ENCODE results near the gene MRAS.

Gene MRAS

GRCh38 chr3:138328341-138328740, 20.0 kb upstream of the MRAS start:
- Histone ChIP-seq H3K9me2 (replicated peaks; ENCODE audit: control insufficient read depth, low read length) (no peaks in the 10 kb centered on the region), H3K27me3 (ENCODE audit: control insufficient read depth, low read length) (peaks cover 7% of the 10 kb centered on the region), H3K36me3 (ENCODE audit: control insufficient read depth, low read length) (no peaks in the 10 kb centered on the region), H3F3A (ENCODE audit: control insufficient read depth, insufficient read depth) (peaks cover 7% of the 10 kb centered on the region; the same call in 1 of the 2 replicates), H3K79me2 (ENCODE audit: control insufficient read depth, low read length) (no peaks in the 10 kb centered on the region), H3K27ac (ENCODE audit: low read depth, low read length) (no peak overlapping the region), H4K20me1 (ENCODE audit: control insufficient read depth, insufficient read depth, low read depth, low read length) (no peaks in the 10 kb centered on the region), H3K4me3 (ENCODE audit: low read length) (peak overlapping the region; percentile 72), H3K4me2 (ENCODE audit: low read length) (peak overlapping the region; percentile 76), H3K4me1 (ENCODE audit: control insufficient read depth, low read length) (peaks cover 15% of the 10 kb centered on the region), H3K9me3 (ENCODE audit: control insufficient read depth, insufficient read depth, low read length) (no peaks in the 10 kb centered on the region)
- peak; percentile 57 for TF ChIP-seq CTCF (IDR thresholded peaks at IDR 0.05; ENCODE audit: low read depth, low read length, poor library complexity, severe bottlenecking)
- no peak for TF ChIP-seq EZH2phosphoT487 (IDR thresholded peaks at IDR 0.05; ENCODE audit: borderline replicate concordance, low read length)

- H3F3A ChIP-seq (ENCODE audit: control insufficient read depth, insufficient read depth), result peaks cover 7% of the 10 kb centered on the region; the same call in 1 of the 2 replicates
- peaks cover 11% of the 10 kb centered on the region for H3K27me3 ChIP-seq (ENCODE audit: control insufficient read depth, low read length)
- TF ChIP-seq CTCF (IDR thresholded peaks at IDR 0.05; ENCODE audit: low read depth, low read length, poor library complexity, severe bottlenecking) (peak; percentile 83), EZH2phosphoT487 (IDR thresholded peaks at IDR 0.05; ENCODE audit: borderline replicate concordance, low read length) (no peak)
- no peak within 1 kb of the TSS for H3K27ac ChIP-seq (ENCODE audit: low read depth, low read length)
- H3K79me2 ChIP-seq (ENCODE audit: control insufficient read depth, low read length), result no peaks in the 10 kb centered on the region
- no peaks in the 10 kb centered on the region for H3K36me3 ChIP-seq (ENCODE audit: control insufficient read depth, low read length)
- H4K20me1 ChIP-seq (ENCODE audit: control insufficient read depth, insufficient read depth, low read depth, low read length), result no peaks in the 10 kb centered on the region
- no peaks in the 10 kb centered on the region for H3K9me3 ChIP-seq (ENCODE audit: control insufficient read depth, insufficient read depth, low read length)
- H3K4me3 ChIP-seq (ENCODE audit: low read length), result peak within 1 kb of the TSS; percentile 72
- H3K9me2 ChIP-seq (replicated peaks; ENCODE audit: control insufficient read depth, low read length), result no peaks in the 10 kb centered on the region
- peaks cover 15% of the 10 kb centered on the region for H3K4me1 ChIP-seq (ENCODE audit: control insufficient read depth, low read length)
- H3K4me2 ChIP-seq (ENCODE audit: low read length), result peak within 1 kb of the TSS; percentile 76
Observed at GRCh38 chr3:138329127-138329983, 19.0 kb upstream of the MRAS start, which contains the start of gene NME9. Gene NME9 (minus strand): TSS chr3:138329851. CDS start chr3:138329335, 516 bp downstream.

DNA sequence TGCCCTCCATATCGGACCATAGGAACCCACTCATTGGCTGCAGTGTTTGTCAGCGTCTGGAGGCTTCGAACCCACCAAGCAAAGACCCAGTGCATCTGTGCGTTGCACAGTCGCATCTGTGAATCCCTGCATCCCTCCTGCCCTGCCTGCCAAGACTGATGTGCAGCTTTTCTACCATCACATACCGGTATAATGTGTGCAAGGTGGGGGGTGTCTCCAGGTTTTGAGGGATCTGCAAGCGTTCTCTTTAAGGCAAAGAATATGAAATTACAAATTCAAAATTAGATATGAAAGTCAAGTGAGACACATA, 18.4 kb upstream of the MRAS start:
- H3K79me2 ChIP-seq (ENCODE audit: control insufficient read depth, low read length), result no peaks in the 10 kb centered on the region
- peaks cover 17% of the 10 kb centered on the region for H3K27me3 ChIP-seq (ENCODE audit: control insufficient read depth, low read length)
- TF ChIP-seq CTCF (IDR thresholded peaks at IDR 0.05; ENCODE audit: low read depth, low read length, poor library complexity, severe bottlenecking) (no peak), EZH2phosphoT487 (IDR thresholded peaks at IDR 0.05; ENCODE audit: borderline replicate concordance, low read length) (no peak)
- no peaks in the 10 kb centered on the region for H4K20me1 ChIP-seq (ENCODE audit: control insufficient read depth, insufficient read depth, low read depth, low read length)
- peaks cover 15% of the 10 kb centered on the region for H3K4me1 ChIP-seq (ENCODE audit: control insufficient read depth, low read length)
- no peaks in the 10 kb centered on the region for H3K36me3 ChIP-seq (ENCODE audit: control insufficient read depth, low read length)
- H3F3A ChIP-seq (ENCODE audit: control insufficient read depth, insufficient read depth), result peaks cover 7% of the 10 kb centered on the region; the same call in 1 of the 2 replicates
- H3K4me2 ChIP-seq (ENCODE audit: low read length), result peak overlapping the region; percentile 76
- no peak overlapping the region for H3K27ac ChIP-seq (ENCODE audit: low read depth, low read length)
- H3K9me2 ChIP-seq (replicated peaks; ENCODE audit: control insufficient read depth, low read length), result no peaks in the 10 kb centered on the region
- H3K4me3 ChIP-seq (ENCODE audit: low read length), result peak overlapping the region; percentile 72
- no peaks in the 10 kb centered on the region for H3K9me3 ChIP-seq (ENCODE audit: control insufficient read depth, insufficient read depth, low read length)
